ENCODE measurements around the gene LMTK2.

The LMTK2 gene

DNA sequence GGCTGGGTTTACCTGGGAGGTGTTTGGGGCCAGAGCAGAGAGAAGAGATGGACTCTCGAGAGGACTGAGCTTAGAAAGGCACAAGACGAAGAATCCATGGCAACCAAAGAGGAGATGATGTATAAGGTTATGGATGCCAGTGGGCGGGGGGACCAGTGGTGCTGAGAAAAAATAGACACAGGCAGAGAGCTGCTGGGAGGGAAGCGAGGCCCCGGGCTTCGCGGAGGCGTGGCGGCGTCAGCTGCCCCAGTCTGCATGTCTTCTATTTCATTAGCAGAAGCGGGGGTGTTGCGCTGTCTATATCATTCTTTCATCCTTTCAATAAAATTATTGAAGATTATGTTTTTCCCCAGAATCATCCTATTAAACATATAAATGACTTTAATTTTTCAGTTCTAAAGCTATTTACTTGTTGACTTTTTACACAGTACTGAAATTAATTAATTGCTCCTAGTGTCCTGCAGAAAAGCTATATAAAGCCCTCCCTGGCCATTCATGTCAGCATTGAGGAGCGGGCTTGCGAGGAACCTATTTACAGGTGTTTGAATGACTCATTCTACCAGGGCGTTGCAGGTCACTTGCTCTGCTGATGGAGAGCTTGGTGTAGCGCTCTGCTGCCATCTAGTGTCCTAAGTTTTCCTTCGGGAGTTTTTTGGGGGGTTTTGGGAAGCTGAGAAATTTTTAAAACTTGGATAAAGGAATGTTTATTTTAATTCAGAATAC is 61.7 kb downstream of the LMTK2 start:
- TF ChIP-seq, protein P1, sequence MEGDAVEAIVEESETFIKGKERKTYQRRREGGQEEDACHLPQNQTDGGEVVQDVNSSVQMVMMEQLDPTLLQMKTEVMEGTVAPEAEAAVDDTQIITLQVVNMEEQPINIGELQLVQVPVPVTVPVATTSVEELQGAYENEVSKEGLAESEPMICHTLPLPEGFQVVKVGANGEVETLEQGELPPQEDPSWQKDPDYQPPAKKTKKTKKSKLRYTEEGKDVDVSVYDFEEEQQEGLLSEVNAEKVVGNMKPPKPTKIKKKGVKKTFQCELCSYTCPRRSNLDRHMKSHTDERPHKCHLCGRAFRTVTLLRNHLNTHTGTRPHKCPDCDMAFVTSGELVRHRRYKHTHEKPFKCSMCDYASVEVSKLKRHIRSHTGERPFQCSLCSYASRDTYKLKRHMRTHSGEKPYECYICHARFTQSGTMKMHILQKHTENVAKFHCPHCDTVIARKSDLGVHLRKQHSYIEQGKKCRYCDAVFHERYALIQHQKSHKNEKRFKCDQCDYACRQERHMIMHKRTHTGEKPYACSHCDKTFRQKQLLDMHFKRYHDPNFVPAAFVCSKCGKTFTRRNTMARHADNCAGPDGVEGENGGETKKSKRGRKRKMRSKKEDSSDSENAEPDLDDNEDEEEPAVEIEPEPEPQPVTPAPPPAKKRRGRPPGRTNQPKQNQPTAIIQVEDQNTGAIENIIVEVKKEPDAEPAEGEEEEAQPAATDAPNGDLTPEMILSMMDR (conservative IDR thresholded peaks at IDR 0.05): peak; percentile 99
- TF ChIP-seq ZFX (IDR thresholded peaks at IDR 0.05): no peak
- H3K27ac ChIP-seq: no peak overlapping the region

DNA sequence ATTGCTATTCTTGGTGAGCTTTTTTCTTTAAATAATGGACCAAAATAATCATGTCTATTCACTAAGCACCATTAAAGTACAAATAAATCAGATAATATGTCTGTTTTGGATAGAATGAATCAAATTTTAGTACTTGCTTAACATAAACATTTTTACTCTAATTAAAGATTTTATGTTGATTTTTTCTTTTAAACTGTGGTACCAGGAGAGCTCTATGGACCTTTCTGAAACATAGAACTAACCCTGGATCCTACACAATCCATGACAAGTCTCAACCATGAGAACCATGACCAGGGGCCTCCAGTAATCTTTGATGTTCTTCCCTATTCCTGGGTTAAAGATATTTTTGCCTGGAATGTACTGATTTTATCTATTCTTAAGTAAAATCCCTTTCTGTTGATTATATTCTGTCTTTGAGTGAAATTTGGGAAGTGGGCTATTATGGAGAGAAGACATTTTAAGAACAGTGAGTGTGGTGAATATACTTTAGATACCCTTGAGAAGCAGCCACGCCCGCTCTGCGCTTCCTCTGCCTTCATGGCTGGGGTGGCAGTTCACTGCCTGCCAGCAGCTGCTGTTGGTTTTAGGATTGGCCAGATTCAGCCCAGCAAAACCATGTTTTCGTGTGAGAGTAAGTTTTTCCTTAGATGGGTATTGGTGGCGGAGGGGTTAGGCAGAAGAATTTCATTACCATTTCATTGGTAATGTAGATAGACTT is 62.4 kb downstream of the LMTK2 start:
- H3K27ac ChIP-seq: no peak overlapping the region
- TF ChIP-seq, protein P1 (conservative IDR thresholded peaks at IDR 0.05): peak; percentile 72
- TF ChIP-seq ZFX (IDR thresholded peaks at IDR 0.05): no peak

DNA sequence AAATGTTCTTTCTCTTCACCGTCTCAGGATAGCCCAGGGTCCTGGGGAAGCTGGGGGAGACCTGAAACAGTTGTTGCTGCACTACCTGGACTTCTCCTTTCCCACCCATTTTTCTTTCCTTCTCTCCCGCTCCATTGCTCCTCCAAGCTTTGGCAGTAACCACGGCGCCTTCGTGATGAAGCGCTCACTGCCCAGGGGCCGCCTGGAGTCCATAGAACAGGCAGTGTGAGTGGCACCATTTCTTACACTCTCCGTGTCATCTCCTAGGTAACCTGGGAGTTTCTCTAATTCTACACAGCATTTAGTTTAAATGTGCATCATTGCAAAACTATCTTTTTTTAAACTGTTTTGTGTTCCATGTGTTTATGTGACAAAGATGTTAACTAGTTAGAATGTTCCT is 64.3 kb downstream of the LMTK2 start:
- TF ChIP-seq, protein P1 (conservative IDR thresholded peaks at IDR 0.05): no peak
- TF ChIP-seq ZFX (IDR thresholded peaks at IDR 0.05): no peak
- H3K27ac ChIP-seq: no peak overlapping the region

DNA sequence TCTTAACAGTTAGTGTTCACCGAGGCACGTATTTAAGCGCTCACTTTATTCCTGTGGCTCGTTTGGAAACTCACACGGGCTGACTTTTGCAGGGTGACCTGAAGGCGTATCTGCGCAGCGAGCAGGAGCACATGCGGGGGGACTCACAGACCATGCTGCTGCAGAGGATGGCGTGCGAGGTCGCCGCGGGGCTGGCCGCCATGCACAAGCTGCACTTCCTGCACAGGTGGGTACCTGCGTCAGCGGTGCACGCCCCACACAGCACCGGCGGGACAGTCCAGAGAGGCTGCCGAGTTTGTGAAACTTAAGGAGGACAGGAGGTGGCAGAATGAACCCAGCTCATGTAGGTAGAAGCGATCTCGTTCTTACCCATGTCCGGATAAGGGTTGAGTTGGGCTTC is 64.8 kb downstream of the LMTK2 start:
- TF ChIP-seq ZFX (IDR thresholded peaks at IDR 0.05): no peak
- TF ChIP-seq, protein P1 (conservative IDR thresholded peaks at IDR 0.05): no peak
- H3K27ac ChIP-seq: no peak overlapping the region

DNA sequence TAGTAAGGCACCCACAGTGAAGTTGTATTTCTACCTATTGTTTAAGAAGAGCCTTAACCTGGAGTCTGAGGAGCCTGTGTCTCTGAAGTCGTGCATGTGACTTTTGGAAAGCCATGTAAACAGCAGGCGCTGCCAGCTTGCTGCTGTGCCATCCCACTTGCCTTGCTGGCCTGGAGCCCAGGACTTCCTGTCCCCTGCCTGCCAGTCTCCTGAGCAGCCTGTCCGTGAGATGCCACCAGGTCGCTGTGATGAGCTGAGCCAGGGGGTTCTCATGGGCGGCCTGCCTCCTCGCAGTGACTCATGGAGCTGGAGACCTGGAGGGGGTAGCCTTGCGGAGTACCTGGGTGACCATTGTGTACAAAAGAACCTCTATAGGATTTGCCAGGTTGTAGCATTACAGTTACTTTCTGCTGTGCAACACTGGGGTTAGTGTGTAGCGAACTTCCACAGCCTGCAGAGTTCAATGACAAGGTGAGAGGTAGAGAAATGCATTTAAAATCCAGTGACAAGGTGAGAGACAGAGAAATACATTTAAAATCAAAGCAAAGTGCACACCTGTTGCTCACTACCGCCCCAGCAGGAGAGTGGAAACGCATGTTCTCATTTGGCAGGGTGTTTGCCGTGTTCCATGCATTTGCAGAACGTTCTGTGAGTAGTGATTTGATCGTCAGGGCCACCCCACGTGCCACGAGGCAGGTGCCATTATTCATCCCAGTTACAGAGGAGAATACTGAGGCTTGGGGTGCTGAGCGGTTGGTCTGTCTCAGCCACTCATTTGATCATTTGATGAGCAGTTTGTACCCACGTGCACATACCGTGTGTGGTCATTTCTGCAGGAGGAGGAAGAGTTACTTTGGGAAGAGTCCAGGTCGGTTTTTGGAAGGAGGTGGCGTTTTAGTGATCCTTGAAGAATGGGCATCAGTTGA is 67.9 kb downstream of the LMTK2 start:
- peak overlapping the region; percentile 43 for H3K27ac ChIP-seq
- TF ChIP-seq, protein P1 (conservative IDR thresholded peaks at IDR 0.05): peak; percentile 87
- no peak for TF ChIP-seq ZFX (IDR thresholded peaks at IDR 0.05)

DNA sequence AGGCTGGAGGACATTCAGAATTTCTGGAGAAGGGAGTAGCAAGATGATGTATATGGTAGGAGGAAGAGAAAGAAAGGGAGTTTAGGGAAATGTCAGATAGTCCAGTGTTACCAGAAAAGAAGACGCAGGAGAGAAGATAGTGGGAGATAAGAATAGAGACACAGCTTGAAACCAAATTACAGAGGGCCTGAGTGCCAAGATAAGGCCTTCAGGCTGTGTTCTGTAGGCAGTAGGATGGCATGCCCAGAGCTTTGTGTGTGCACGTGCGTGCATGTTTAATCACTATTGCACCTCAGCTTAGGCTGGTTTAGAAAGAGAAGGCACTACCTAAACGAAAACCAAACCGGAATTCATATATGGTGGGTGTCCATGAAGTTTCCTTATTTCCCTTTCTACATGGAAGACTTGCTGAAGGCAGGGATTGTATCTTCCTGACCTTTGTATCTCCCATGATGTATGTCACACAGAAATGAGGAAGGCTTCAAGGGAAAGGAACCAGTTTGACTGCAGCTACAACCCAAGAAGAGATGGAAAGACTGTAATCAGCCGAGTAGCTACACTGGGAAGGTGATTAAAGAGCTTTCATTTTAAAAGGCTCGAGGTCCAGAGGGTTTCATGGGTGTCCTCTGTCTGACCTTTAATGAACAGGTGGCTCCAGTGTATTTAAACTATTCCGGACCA is 68.7 kb downstream of the LMTK2 start:
- TF ChIP-seq, protein P1 (conservative IDR thresholded peaks at IDR 0.05): no peak
- H3K27ac ChIP-seq: peak overlapping the region; percentile 43; the same call in 1 of the 2 replicates

All from C4-2B (cell line).